GM13977 (cell line): ENCODE data around the gene SP4.

ENCODE experiments used
- DNase-seq: peaks from one replicate; pipeline ENCODE4 v3.0.0; 2012; ENCODE audit warnings: low spot score
- in situ Hi-C: fragments of 300-500 bp; cut with MboI; formaldehyde crosslinking; loops from one replicate; pipeline ENCODE4 v1.12.0; 2022; ENCODE audit warnings: low sequenced_read_pairs, low pct_unique_long_range_greater_than_20kb, mixed read lengths, inconsistent platforms; ENCODE audit not compliant: unreplicated experiment
- TF ChIP-seq, protein P1 (sequence below): IDR thresholded peaks from 2 replicates; pipeline ENCODE4 v1.5.1; 2012; ENCODE audit warnings: mild to moderate bottlenecking, control low read depth; ENCODE audit not compliant: insufficient read depth; ENCODE audit errors: extremely low read depth, missing control alignments

SP4 gene

DNA sequence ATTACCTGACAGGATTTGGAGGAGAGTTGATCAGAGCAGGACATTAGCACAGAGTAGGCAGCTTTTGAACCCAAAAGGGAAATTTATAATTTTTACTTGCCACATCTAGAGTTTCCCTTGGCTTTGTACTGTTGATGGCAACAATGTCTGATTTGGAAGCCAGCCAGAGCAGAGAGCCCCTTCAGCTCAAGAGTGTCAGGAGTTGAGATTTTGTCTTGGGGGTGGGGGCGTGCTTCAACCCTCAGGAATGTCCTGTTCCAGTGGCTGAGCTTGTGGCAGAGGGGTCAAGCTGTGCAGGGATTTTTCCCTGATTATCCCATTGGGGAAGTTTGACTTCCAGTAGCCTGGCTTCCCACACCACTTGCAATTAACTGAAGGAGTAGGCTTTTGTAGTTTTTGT, 27.0 kb downstream of the SP4 start:
- no peak for DNase-seq
- TF ChIP-seq, protein P1, sequence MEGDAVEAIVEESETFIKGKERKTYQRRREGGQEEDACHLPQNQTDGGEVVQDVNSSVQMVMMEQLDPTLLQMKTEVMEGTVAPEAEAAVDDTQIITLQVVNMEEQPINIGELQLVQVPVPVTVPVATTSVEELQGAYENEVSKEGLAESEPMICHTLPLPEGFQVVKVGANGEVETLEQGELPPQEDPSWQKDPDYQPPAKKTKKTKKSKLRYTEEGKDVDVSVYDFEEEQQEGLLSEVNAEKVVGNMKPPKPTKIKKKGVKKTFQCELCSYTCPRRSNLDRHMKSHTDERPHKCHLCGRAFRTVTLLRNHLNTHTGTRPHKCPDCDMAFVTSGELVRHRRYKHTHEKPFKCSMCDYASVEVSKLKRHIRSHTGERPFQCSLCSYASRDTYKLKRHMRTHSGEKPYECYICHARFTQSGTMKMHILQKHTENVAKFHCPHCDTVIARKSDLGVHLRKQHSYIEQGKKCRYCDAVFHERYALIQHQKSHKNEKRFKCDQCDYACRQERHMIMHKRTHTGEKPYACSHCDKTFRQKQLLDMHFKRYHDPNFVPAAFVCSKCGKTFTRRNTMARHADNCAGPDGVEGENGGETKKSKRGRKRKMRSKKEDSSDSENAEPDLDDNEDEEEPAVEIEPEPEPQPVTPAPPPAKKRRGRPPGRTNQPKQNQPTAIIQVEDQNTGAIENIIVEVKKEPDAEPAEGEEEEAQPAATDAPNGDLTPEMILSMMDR: no peak

DNA sequence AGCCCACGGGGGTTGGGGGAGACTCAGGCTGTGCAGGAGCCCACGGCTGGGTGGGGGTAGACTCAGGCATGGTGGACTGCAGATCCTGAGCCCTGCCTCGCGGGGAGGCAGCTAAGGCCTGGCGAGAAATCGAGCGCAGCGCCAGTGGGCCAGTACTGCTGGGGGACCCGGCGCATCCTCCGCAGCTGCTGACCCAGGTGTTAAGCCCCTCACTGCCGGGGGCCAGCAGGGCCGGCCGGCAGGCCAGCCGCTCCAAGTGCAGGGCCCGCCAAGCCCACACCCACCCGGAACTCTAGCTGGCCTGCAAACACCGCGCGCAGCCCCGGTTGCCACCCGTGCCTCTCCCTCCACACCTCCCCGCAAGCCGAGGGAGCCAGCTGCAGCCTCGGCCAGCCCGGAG, 33.4 kb downstream of the SP4 start:
- in situ Hi-C loops: no loop called here
- DNase-seq: no peak
- TF ChIP-seq, protein P1: no peak

More for the DNA sequence above, 27.0 kb downstream of the SP4 start:
- in situ Hi-C loops: no loop called here

DNA sequence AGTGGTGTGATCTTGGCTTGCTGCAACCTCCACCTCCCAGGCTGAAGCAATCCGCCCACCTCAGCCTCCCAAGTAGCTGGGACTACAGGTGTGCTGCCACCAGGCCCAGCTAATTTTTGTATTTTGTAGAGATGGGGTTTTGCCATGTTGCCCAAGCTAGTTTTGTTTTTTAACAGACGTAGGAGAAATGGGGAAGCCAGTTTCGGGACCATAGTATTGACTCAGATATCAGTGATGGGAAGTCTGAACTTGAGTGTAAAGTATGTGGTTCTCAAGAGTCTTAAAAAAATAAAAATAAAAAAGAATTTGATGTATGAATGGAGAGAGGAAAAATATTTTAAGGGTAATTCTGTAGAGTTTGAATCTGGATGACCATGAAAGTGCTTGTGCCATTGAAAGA, 34.2 kb downstream of the SP4 start:
- in situ Hi-C loops: no loop called here
- TF ChIP-seq, protein P1: no peak
- no peak for DNase-seq

DNA sequence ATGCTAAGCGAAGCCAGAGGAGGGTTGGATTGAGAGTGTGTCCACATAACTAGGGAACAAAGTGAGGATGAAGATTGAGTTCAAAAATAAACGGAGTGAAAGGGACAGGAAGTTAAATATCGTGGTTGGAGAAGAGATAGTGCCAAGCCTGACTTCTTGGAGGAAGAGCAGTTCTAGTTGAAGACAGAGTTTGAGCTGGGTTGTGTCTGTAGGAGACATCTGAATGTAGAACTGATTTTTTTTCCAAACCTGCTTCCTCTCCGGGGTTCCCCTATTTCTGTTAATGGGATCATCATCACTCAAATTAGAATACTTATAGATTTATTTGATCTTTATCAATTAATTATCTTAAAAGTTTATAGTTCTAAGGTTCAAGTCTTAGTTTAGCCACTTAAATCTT, 35.6 kb downstream of the SP4 start:
- in situ Hi-C loops: no loop called here
- DNase-seq: no peak
- TF ChIP-seq, protein P1: no peak

DNA sequence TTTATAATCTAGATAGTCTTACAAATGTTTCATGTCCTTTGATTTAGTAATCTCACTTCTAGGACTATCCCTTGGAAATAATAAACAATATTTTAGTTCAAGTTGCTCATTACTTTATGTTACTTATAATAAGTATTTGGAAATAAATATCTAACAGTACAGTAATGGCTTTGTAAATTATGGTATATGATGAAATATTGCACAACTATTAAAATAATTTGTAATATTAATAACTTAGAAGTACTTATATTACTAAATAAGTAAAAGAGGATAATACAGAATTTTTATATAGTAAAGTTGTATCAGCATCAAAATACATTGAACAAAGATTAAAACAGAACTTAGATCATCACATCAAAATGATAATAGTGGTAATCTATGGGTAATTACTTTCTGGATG, 41.1 kb downstream of the SP4 start:
- TF ChIP-seq, protein P1: no peak
- DNase-seq: no peak
- in situ Hi-C loops: no loop called here

DNA sequence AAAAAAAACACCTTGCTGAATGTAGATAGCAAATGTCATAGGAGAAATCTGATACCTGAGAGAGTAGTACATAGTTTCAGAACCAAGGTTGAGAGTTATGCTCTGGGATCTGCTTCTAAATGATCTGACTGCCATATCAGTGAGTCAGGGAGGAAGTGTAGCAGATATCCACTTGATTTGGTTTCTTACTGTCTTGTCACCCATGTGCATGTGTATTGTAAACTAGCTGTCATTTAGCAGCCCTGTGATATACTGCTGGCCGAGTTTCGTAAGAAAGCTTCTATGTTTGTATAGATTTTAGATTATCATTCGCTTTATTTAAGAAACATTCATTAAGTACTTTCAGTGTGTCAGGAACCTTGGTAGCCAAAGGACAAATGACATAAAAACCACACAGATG, 42.0 kb downstream of the SP4 start:
- TF ChIP-seq, protein P1: no peak
- in situ Hi-C loops: no loop called here
- DNase-seq: no peak

DNA sequence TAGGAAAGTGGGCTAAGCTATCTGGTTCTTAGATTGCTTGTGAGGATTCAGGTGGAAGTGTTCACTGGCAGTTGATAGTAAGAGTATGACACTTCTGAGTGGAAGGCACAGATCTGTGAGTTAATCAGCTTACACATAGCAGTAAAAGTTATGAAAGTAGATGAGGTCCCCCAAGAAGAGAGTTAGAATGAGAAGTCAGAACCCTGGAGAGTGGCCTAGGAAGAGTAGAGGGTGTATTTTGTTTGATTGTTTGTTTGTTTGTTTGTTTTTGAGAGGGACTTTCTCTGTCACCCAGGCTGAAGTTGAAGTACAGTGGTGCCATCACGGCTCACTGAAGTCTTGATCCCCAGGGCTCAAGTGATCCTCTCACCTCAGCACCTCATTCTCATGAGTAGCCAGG, 44.1 kb downstream of the SP4 start:
- no peak for DNase-seq
- TF ChIP-seq, protein P1: no peak
- in situ Hi-C loops: no loop called here
